NCI-H226 (cell line): Measurements from ENCODE around the gene EML1.

ENCODE experiments used
- DNase-seq: peaks from one replicate; pipeline ENCODE4 v3.0.0-alpha.2; 2015

The EML1 gene

DNA sequence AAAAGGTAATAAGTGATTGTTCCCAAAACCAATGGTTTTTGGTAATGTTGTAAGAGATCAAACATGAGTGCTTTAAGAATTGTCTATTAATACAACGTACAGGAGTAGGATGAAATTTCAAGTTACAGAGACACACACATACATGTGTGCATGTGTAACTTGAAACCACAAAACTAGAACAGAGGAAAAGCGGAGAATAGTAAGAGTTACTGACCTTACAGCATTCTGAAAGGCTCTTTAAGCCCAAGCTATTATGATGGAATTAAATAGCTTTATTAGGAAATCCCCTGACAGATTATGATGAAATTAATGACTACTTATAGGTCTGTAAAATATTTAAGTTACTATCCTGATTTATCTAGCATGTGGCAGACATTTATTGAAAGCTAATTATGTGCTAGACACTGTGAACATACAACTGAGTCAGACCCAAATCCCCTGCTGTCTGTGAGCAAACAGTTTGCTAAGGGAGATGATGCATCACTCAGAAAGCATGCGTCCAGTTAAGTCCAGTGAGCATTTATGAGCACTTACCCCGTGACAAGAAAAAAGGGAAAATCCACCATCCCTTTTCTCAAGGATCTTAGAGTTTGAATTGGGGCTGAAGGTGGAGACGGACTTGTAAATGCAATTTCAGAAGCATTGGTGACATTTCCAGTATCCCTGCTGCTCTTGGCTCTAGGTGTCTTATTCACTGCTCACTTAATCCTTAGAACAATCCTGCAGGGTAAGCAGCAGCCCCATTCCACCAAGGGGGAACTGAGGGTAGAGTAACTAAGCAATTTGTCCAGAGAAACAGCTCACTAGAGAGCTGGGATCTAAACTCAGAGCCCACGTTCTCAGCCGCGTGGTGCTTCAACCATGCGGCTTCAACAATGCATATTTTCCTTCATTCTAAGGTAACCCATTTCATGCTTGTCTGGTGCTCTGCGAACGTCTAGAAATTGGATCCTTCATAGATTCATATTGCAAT, 117.4 kb downstream of the EML1 start:
- DNase-seq, result peak; percentile 59

GRCh38 chr14:99915305-99916090, 122.3 kb downstream of the EML1 start:
- no peak for DNase-seq

DNA sequence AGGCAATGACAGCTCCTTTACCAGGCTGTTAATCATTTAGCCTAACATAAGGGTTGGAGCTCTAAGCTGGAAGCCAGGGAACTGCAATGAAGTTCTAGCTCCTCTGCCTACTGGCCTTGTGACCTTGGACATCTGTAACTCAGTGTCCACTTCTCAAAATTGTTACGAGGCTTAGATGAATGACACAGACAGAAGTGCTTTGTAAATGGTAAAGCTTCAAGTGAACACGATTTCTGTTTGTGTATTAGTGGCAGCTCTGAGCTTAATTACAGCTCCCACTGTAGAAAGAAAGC, 122.8 kb downstream of the EML1 start:
- DNase-seq, result no peak

GRCh38 chr14:99918781-99919180, 125.6 kb downstream of the EML1 start:
- no peak for DNase-seq

GRCh38 chr14:99921425-99921824, 128.2 kb downstream of the EML1 start:
- no peak for DNase-seq

GRCh38 chr14:99924379-99924778, 131.2 kb downstream of the EML1 start:
- DNase-seq, result no peak

- no peak for DNase-seq
Observed at GRCh38 chr14:99925471-99925870, 132.3 kb downstream of the EML1 start.

GRCh38 chr14:99928963-99929362, 135.8 kb downstream of the EML1 start:
- DNase-seq, result no peak

- DNase-seq, result no peak
Observed at GRCh38 chr14:99929601-99930000, 136.4 kb downstream of the EML1 start.

DNA sequence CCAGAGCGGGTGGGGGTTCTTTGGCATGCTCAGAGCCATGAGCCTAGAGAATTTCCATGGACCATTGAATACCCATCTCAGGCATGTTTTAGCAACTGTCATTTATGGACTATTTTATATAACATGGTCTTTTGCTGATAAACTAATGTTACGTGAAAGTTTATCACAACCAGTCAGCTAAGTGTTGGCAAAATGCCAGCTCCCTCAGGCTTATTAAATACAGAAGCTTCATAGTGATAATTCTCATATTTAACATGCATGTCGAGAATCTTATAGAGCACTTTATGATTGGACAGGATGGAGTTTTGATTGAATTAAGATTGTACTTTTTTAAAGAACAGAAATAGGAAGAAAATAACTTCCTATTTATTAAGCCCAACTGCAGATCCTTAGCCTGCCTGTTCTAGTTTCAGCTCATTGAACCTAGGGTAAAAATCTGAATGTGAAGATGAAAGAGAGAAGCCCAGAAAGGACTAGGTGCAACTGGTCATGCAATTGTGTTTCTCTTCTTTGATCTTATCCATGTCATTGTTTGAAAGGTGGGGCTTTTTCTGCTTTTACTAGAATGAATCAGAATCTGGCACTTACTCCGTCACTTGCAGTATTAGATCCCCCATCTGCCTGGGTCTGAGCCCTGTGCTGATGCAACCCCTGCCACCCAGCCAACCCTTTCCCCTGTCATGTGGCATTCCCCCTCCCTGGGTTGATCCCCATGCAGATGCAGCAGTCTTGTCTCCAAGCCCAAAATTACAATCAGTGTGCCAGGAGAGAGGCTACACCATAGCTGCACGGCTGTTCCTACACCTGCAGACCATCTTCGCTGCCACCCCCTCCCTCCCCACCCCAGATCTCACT, 137.4 kb downstream of the EML1 start:
- DNase-seq, result no peak

DNA sequence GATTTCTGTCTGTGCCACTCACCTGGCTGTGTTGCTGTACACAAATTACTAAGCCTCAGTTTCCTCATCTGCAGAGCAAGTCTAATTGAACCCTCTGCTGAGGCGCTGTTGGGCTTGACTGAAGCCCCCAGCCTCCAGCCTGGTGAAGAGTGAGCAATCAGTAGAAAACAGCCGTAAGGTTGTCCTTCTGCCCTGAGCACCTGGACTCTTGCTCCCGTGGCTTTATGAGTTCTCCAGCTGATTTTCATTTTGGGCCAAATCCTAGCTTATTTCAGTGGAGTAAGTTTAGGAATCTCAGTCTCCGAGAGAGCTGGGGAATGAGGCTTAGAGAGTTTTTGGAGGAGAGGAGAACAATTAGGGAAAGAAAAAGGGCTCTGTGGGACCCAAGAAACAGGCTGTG, 138.1 kb downstream of the EML1 start:
- DNase-seq, result no peak

- peak; percentile 27 for DNase-seq
Observed at GRCh38 chr14:99936056-99936455, 142.8 kb downstream of the EML1 start.

GRCh38 chr14:99936738-99937474, 143.7 kb downstream of the EML1 start:
- DNase-seq, result no peak

GRCh38 chr14:99937475-99938244, 144.4 kb downstream of the EML1 start:
- DNase-seq, result no peak

DNA sequence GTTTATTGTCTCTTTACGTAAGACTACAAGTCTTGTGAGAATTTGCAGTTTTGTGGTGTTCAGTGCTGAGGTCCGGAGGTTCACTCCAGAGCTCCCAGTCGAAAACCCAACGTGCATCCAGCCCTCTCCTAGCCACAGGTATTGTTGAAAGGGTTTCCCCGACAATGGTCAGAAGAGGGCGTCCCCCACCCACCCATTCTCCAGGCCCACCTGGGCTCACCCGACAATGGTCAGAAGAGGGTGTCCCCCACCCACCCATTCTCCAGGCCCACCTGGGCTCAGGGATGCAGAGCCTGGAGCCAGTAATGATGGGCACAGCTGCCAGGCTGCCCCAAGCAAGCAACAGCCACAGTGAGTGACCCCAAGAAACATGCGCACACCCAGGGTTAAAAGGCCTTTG, 145.2 kb downstream of the EML1 start:
- no peak for DNase-seq

GRCh38 chr14:99938896-99939295, 145.7 kb downstream of the EML1 start:
- DNase-seq, result no peak

GRCh38 chr14:99939421-99939820, 146.2 kb downstream of the EML1 start:
- no peak for DNase-seq

DNA sequence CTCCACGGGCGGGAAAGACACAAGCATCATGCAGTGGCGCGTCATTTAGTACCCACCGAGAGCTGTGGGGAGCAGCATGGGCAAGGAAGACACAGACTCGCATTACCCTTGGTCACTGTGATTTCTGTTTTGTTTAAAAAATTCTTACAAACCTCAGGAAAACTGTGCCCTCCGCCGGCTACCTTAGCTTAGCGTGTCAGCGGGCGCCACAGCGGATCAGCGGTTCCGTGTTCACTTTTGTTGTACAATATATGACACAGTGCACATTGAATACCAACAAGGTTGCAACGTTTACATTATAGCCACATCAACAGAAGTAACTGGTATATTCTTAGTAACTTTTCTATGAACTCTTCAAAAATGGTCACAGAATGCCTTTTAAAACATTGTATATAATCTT, 146.9 kb downstream of the EML1 start:
- no peak for DNase-seq

GRCh38 chr14:99941211-99941610, 148.0 kb downstream of the EML1 start:
- no peak for DNase-seq

DNA sequence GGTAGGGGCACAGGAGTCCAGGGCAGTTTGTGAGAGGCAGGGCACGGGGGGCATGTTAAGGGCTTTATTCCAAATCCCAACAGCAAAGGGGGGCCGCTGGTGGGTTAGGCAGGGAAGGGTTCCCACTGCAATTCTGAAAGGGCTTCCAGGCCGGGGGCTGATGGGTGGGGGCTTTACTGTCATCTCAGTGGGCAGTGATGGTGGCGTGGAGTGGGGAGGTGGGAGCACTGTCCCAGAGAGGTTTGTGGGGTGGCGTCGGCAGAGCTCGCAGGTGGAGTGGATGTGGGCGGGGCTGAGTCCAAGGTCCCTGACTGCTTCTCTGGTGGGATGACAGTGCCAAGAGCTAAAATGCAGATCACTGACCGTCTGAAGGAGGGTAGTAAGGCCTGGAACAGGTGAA, 150.4 kb downstream of the EML1 start:
- no peak for DNase-seq

- no peak for DNase-seq
Observed at GRCh38 chr14:99944241-99944651, 151.0 kb downstream of the EML1 start.
